OCI-LY1 (cell line): ENCODE results near the gene SAYSD1.

Experiments
- CTCF ChIP-seq: fragments of 200-600 bp; sonication (generic), shearing (Covaris generic); IDR thresholded peaks from 2 replicates; pipeline ENCODE4 v1.5.1; 2017; ENCODE audit warnings: mild to moderate bottlenecking, antibody characterized with exemption, low read length, moderate library complexity, mixed read lengths
- EZH2 ChIP-seq: fragments of 200-600 bp; sonication (generic), shearing (Covaris generic); IDR thresholded peaks from 2 replicates; pipeline ENCODE4 v1.8.0; 2017; ENCODE audit warnings: borderline replicate concordance, mixed run types, mild to moderate bottlenecking, antibody characterized with exemption, low read length, moderate library complexity, mixed read lengths

- TF ChIP-seq CTCF (no peak), EZH2 (no peak)
These were observed 36.2 kb upstream of the SAYSD1 start for GRCh38 chr6:39151211-39151610.
